Neural cell (in vitro differentiated cells): ENCODE measurements around the gene TOR1AIP2.

ENCODE experiments used
- CTCF ChIP-seq: fragments of 450-650 bp; IDR thresholded peaks from 2 replicates; pipeline ENCODE4 v1.5.1; 2014; ENCODE audit warnings: antibody characterized with exemption, mild to moderate bottlenecking, moderate library complexity; ENCODE audit not compliant: poor library complexity, severe bottlenecking
- EZH2 ChIP-seq: fragments of 200-600, 300-800 bp; shearing (Covaris generic), sonication (generic); IDR thresholded peaks from 2 replicates; pipeline ENCODE4 v1.6.1; 2014; ENCODE audit warnings: antibody characterized with exemption, low read length, borderline replicate concordance, mild to moderate bottlenecking; ENCODE audit not compliant: insufficient read depth, poor library complexity, severe bottlenecking

DNA sequence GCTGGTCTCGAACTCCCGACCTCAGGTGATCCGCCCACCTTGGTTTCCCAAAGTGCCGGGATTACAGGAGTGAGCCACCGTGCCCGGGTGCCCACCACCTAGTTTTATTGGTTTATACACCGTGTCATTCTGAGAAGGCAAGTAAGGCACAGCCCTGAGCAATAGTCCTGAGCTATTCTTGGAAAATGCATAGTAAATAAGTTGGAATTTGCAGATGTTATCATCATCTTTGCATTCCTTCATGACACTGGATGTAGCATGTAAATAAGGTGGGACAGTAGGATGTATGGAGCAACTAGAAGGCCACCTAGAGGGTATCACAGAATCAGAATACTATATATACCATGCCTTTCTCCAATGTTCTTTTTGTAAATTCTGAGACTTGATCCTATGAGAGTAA lies 11.0 kb downstream of the TOR1AIP2 start:
- TF ChIP-seq CTCF (no peak), EZH2 (no peak)
